Nephron progenitor cell (in vitro differentiated cells): Measurements from ENCODE around the gene GABRA1.

Experiments used
- DNase-seq: peaks from one replicate; pipeline ENCODE4 v3.0.0; 2021
- H3K27ac Mint-ChIP-seq: 2 replicates; pipeline ENCODE4 v1.8.0; 2021; ENCODE audit warnings: mild to moderate bottlenecking, moderate library complexity, mixed read lengths
- H3K27me3 Mint-ChIP-seq: 2 replicates; pipeline ENCODE4 v1.8.0; 2021; ENCODE audit warnings: mild to moderate bottlenecking, low read depth, mixed read lengths; ENCODE audit not compliant: poor library complexity
- H3K36me3 Mint-ChIP-seq: 2 replicates; pipeline ENCODE4 v1.8.0; 2021; ENCODE audit warnings: low read depth, mixed read lengths
- H3K4me1 Mint-ChIP-seq: 2 replicates; pipeline ENCODE4 v1.8.0; 2021; ENCODE audit warnings: mixed read lengths
- H3K4me3 Mint-ChIP-seq: 2 replicates; pipeline ENCODE4 v1.8.0; 2021; ENCODE audit warnings: mild to moderate bottlenecking, moderate library complexity, mixed read lengths
- H3K9me3 Mint-ChIP-seq: 2 replicates; pipeline ENCODE4 v1.8.0; 2021; ENCODE audit warnings: mild to moderate bottlenecking, moderate library complexity, mixed read lengths
- TF ChIP-seq, protein P1 (sequence below): fragments of 200-600 bp; sonication (generic); IDR thresholded peaks from 2 replicates; pipeline ENCODE4 v1.5.0; 2021; ENCODE audit warnings: antibody characterized with exemption

The GABRA1 gene

DNA sequence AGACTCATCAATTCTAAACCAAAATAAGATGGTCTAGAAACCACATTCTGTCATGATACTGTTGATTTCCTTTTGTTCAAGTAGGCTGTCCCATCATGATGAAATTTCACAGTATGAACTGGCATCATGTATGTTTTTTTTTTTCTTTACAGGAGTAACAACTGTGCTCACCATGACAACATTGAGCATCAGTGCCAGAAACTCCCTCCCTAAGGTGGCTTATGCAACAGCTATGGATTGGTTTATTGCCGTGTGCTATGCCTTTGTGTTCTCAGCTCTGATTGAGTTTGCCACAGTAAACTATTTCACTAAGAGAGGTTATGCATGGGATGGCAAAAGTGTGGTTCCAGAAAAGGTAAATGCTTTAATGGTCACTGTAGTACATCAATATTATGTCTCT, 47.6 kb downstream of the GABRA1 start:
- no peaks in the 10 kb centered on the region for H3K36me3 Mint-ChIP-seq
- no peak for DNase-seq
- no peaks in the 10 kb centered on the region for H3K27me3 Mint-ChIP-seq
- no peaks in the 10 kb centered on the region for H3K4me1 Mint-ChIP-seq
- H3K27ac Mint-ChIP-seq: no peak overlapping the region
- no peak overlapping the region for H3K4me3 Mint-ChIP-seq
- TF ChIP-seq, protein P1, sequence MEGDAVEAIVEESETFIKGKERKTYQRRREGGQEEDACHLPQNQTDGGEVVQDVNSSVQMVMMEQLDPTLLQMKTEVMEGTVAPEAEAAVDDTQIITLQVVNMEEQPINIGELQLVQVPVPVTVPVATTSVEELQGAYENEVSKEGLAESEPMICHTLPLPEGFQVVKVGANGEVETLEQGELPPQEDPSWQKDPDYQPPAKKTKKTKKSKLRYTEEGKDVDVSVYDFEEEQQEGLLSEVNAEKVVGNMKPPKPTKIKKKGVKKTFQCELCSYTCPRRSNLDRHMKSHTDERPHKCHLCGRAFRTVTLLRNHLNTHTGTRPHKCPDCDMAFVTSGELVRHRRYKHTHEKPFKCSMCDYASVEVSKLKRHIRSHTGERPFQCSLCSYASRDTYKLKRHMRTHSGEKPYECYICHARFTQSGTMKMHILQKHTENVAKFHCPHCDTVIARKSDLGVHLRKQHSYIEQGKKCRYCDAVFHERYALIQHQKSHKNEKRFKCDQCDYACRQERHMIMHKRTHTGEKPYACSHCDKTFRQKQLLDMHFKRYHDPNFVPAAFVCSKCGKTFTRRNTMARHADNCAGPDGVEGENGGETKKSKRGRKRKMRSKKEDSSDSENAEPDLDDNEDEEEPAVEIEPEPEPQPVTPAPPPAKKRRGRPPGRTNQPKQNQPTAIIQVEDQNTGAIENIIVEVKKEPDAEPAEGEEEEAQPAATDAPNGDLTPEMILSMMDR: no peak
- no peaks in the 10 kb centered on the region for H3K9me3 Mint-ChIP-seq

DNA sequence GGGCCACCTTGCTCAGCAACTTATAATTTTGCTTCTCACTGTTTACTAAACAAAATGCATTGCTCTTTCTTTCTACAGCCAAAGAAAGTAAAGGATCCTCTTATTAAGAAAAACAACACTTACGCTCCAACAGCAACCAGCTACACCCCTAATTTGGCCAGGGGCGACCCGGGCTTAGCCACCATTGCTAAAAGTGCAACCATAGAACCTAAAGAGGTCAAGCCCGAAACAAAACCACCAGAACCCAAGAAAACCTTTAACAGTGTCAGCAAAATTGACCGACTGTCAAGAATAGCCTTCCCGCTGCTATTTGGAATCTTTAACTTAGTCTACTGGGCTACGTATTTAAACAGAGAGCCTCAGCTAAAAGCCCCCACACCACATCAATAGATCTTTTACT, 49.1 kb downstream of the GABRA1 start:
- no peak overlapping the region for H3K27ac Mint-ChIP-seq
- no peaks in the 10 kb centered on the region for H3K27me3 Mint-ChIP-seq
- no peaks in the 10 kb centered on the region for H3K4me1 Mint-ChIP-seq
- no peaks in the 10 kb centered on the region for H3K36me3 Mint-ChIP-seq
- no peak overlapping the region for H3K4me3 Mint-ChIP-seq
- H3K9me3 Mint-ChIP-seq: no peaks in the 10 kb centered on the region
- TF ChIP-seq, protein P1: no peak
- no peak for DNase-seq

DNA sequence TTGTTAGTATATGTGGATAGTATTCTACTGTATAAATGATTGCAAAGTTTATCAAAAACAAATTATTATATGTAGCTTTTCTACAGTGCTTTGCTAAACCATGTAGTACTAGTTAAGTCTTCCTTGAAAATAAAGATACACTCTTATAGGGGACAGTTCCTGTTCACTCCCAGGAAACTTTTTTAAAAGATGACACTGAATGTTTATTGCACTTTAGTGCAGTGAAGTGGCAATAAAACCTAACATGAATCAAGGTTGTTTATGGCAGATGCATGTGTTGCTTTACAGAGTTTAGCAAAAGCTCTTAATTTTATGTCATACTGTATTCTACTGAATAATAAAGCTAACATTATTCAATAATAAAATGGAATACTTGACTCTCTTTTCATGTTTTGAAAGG, 51.7 kb downstream of the GABRA1 start:
- TF ChIP-seq, protein P1: no peak
- no peak for DNase-seq
- Mint-ChIP-seq H3K36me3 (no peaks in the 10 kb centered on the region), H3K4me3 (no peak overlapping the region), H3K27ac (no peak overlapping the region), H3K4me1 (no peaks in the 10 kb centered on the region), H3K9me3 (no peaks in the 10 kb centered on the region), H3K27me3 (peaks cover under 1% of the 10 kb centered on the region)

DNA sequence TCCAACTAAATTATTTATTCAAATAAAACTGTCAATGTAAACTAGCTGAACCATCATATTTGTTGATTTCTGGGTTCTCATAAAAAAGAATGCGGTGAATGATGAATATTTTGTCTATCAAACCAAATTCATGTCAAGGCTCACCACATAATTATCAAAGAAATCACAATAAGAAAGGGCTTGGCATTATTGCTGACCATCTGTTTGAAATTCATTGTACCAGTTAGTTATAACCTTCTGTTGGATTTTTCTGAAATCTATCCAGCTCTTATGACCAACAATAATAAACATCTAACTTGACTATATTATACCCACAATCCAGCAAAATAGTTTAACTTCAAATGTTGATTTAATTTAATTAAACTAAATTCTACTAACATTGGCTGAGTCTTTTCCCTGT, 53.1 kb downstream of the GABRA1 start:
- Mint-ChIP-seq H3K27ac (no peak overlapping the region), H3K27me3 (peaks cover 6% of the 10 kb centered on the region), H3K4me3 (no peak overlapping the region), H3K4me1 (no peaks in the 10 kb centered on the region), H3K36me3 (no peaks in the 10 kb centered on the region), H3K9me3 (no peaks in the 10 kb centered on the region)
- no peak for DNase-seq
- TF ChIP-seq, protein P1: no peak

DNA sequence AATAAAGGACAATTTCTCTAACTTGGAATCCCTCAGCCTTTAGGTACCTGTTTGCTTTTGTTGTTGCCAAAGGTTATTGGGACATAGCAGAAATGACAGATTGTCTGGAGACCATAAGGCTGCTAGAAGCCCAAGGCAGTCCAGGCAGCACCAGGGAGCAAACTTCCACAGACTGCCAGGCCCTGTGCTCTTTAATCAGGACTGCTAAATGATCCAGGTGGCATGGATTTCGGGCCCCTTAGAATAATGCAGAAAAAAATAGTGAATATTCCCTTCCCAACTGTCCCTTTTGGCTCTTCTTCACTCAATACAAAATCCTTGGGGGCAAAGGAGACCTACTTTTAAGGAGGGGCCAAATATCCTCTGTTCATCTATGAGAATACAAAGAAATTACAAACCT, 73.9 kb downstream of the GABRA1 start:
- H3K4me1 Mint-ChIP-seq: no peaks in the 10 kb centered on the region
- no peak for DNase-seq

DNA sequence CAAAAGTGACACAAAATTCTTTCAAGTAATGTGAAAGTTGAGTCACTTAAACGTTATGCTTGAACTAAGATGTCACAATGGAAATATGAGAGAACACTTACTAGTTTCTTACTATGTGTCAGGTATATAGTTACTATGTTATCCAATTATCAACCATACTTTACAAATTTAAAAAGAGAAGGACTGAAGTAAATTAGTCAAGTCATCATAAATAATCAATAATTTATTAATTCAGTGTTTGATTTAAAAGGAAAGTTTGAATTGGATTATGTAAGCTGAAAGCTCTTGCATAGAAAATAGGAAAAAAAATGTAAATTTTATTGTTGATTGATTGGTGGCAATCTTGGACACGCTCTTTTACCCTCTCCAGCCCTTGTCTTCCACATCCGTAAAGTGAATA, 76.3 kb downstream of the GABRA1 start:
- peaks cover 3% of the 10 kb centered on the region for H3K27me3 Mint-ChIP-seq
- no peak overlapping the region for H3K4me3 Mint-ChIP-seq
- H3K4me1 Mint-ChIP-seq: no peaks in the 10 kb centered on the region
- DNase-seq: no peak
- peaks cover 3% of the 10 kb centered on the region for H3K9me3 Mint-ChIP-seq
- TF ChIP-seq, protein P1: no peak
- H3K27ac Mint-ChIP-seq: no peak overlapping the region
- no peaks in the 10 kb centered on the region for H3K36me3 Mint-ChIP-seq

More for the DNA sequence above, 73.9 kb downstream of the GABRA1 start:
- H3K9me3 Mint-ChIP-seq: peaks cover 3% of the 10 kb centered on the region
- H3K27ac Mint-ChIP-seq: no peak overlapping the region
- peaks cover 3% of the 10 kb centered on the region for H3K27me3 Mint-ChIP-seq
- no peaks in the 10 kb centered on the region for H3K36me3 Mint-ChIP-seq
- TF ChIP-seq, protein P1: no peak
- H3K4me3 Mint-ChIP-seq: no peak overlapping the region
